Nephron progenitor cell (in vitro differentiated cells): ENCODE data around the gene KIDINS220.

Source experiments
- DNase-seq: peaks from one replicate; pipeline ENCODE4 v3.0.0; 2021
- H3K27ac Mint-ChIP-seq: 2 replicates; pipeline ENCODE4 v1.8.0; 2021; ENCODE audit warnings: mild to moderate bottlenecking, moderate library complexity, mixed read lengths
- H3K27me3 Mint-ChIP-seq: 2 replicates; pipeline ENCODE4 v1.8.0; 2021; ENCODE audit warnings: mild to moderate bottlenecking, low read depth, mixed read lengths; ENCODE audit not compliant: poor library complexity
- H3K36me3 Mint-ChIP-seq: 2 replicates; pipeline ENCODE4 v1.8.0; 2021; ENCODE audit warnings: low read depth, mixed read lengths
- H3K4me1 Mint-ChIP-seq: 2 replicates; pipeline ENCODE4 v1.8.0; 2021; ENCODE audit warnings: mixed read lengths
- H3K4me3 Mint-ChIP-seq: 2 replicates; pipeline ENCODE4 v1.8.0; 2021; ENCODE audit warnings: mild to moderate bottlenecking, moderate library complexity, mixed read lengths
- H3K9me3 Mint-ChIP-seq: 2 replicates; pipeline ENCODE4 v1.8.0; 2021; ENCODE audit warnings: mild to moderate bottlenecking, moderate library complexity, mixed read lengths
- TF ChIP-seq, protein P1 (sequence below): fragments of 200-600 bp; sonication (generic); IDR thresholded peaks from 2 replicates; pipeline ENCODE4 v1.5.0; 2021; ENCODE audit warnings: antibody characterized with exemption

KIDINS220 gene

GRCh38 chr2:8831516-8831915 lies 5.9 kb downstream of the KIDINS220 start:
- Mint-ChIP-seq H3K36me3 (peaks cover 11% of the 10 kb centered on the region), H3K27me3 (no peaks in the 10 kb centered on the region), H3K4me1 (peaks cover 55% of the 10 kb centered on the region), H3K9me3 (peaks cover 4% of the 10 kb centered on the region), H3K4me3 (no peak overlapping the region), H3K27ac (peak overlapping the region; percentile 55)
- no peak for DNase-seq
- TF ChIP-seq, protein P1, sequence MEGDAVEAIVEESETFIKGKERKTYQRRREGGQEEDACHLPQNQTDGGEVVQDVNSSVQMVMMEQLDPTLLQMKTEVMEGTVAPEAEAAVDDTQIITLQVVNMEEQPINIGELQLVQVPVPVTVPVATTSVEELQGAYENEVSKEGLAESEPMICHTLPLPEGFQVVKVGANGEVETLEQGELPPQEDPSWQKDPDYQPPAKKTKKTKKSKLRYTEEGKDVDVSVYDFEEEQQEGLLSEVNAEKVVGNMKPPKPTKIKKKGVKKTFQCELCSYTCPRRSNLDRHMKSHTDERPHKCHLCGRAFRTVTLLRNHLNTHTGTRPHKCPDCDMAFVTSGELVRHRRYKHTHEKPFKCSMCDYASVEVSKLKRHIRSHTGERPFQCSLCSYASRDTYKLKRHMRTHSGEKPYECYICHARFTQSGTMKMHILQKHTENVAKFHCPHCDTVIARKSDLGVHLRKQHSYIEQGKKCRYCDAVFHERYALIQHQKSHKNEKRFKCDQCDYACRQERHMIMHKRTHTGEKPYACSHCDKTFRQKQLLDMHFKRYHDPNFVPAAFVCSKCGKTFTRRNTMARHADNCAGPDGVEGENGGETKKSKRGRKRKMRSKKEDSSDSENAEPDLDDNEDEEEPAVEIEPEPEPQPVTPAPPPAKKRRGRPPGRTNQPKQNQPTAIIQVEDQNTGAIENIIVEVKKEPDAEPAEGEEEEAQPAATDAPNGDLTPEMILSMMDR, result no peak

DNA sequence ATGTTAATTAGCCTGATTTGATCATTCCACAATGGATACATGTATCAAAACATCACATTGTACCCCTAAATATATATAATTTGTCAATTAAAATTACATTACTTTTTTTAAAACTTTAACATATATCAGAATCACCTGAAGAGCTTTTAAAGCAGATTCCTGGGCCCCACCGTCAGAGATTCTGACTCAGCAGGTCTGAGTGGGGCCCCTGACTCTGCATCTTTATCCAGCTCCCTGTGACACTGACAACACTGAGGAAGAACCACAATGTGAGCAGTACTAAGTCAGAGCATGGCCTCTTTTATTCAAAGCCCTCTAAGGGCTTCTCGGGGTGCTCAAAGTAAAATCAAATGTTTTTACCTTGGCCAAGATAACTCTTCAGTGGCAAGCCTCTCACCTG lies 9.7 kb downstream of the KIDINS220 start:
- Mint-ChIP-seq H3K27ac (no peak overlapping the region), H3K36me3 (peaks cover 33% of the 10 kb centered on the region), H3K27me3 (no peaks in the 10 kb centered on the region), H3K4me3 (no peak overlapping the region), H3K9me3 (peaks cover 4% of the 10 kb centered on the region), H3K4me1 (peaks cover 29% of the 10 kb centered on the region)
- DNase-seq, result no peak
- TF ChIP-seq, protein P1, result no peak

- no peak for DNase-seq
- Mint-ChIP-seq H3K36me3 (peaks cover 48% of the 10 kb centered on the region), H3K27ac (peak overlapping the region; percentile 79), H3K4me3 (no peak overlapping the region), H3K4me1 (no peaks in the 10 kb centered on the region), H3K27me3 (no peaks in the 10 kb centered on the region), H3K9me3 (peaks cover 1% of the 10 kb centered on the region)
- TF ChIP-seq, protein P1, result no peak
These were observed 15.2 kb downstream of the KIDINS220 start for GRCh38 chr2:8822218-8822617.

DNA sequence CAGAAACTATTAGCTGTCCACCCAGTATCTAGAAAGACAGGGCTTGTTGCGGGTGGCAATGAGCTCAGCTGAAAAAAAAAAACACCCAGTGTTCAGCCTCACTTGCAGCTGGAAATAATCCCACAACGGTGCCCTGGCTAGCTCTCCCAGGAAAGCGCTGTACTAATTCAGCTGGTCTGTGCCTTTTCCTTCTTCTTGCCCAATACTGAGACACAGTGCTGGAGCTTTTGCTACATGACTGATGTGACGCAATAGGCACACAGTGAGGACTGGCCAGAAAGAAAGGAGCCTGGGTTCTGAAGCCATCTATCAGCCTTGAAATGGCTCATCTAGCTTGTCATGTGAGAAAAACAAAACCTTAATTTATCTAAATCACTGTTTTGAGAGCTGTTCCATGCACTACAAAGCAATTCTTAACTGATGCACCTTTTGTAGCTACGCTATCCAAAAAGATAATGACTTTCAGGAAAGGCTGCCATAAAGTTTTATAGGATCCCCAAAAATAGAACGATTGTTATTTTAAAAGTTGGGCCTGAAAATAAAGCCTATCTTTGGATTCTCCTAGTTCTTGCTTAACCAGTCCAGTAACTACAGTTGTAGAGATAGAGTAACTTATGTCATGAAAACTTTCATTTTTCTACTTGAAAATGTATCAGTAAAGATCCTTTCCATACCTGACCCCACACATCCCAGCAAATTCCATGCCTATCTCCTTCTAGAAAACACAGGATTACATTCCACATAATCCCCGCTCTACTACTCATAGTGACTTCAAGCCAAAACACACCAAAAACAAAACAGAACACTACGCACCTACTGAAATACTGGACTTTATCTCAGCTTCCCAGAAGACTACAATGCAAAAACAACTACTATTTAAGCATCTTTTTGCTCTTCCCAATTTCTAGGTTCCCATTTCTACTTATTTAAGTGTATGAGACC lies 15.9 kb downstream of the KIDINS220 start:
- Mint-ChIP-seq H3K27ac (peak overlapping the region; percentile 79), H3K27me3 (no peaks in the 10 kb centered on the region), H3K4me1 (no peaks in the 10 kb centered on the region), H3K4me3 (no peak overlapping the region), H3K36me3 (peaks cover 45% of the 10 kb centered on the region), H3K9me3 (no peaks in the 10 kb centered on the region)
- TF ChIP-seq, protein P1, result no peak
- DNase-seq, result no peak

GRCh38 chr2:8819948-8820347 lies 17.5 kb downstream of the KIDINS220 start:
- Mint-ChIP-seq H3K4me3 (no peak overlapping the region), H3K4me1 (no peaks in the 10 kb centered on the region), H3K27ac (no peak overlapping the region), H3K36me3 (peaks cover 34% of the 10 kb centered on the region), H3K27me3 (no peaks in the 10 kb centered on the region), H3K9me3 (no peaks in the 10 kb centered on the region)
- TF ChIP-seq, protein P1, result no peak
- DNase-seq, result no peak

- TF ChIP-seq, protein P1, result no peak
These were observed 18.2 kb downstream of the KIDINS220 start for GRCh38 chr2:8819194-8819593.

More at GRCh38 chr2:8819194-8819593, 18.2 kb downstream of the KIDINS220 start:
- Mint-ChIP-seq H3K9me3 (no peaks in the 10 kb centered on the region), H3K36me3 (peaks cover 34% of the 10 kb centered on the region), H3K4me3 (no peak overlapping the region), H3K27me3 (no peaks in the 10 kb centered on the region), H3K4me1 (no peaks in the 10 kb centered on the region), H3K27ac (peak overlapping the region; percentile 91)
- DNase-seq, result no peak
